SK-N-SH treated with all-trans-retinoic acid at 6 μM for 48 hours (cell line): Measurements from ENCODE around the gene THSD4.

Source experiments
- ATAC-seq: fragments of 200-7000 bp; cut with Tn5 transposase; 3 replicates; pipeline ENCODE4 v1.9.1; 2020; ENCODE audit warnings: mild to moderate bottlenecking, moderate library complexity
- ARNTL ChIP-seq: fragments of 450-650 bp; formaldehyde crosslinking; IDR thresholded peaks from 2 replicates; pipeline ENCODE4 v1.5.0; 2020; ENCODE audit warnings: low read depth, mild to moderate bottlenecking, moderate library complexity, borderline replicate concordance
- BACH2 ChIP-seq: fragments of 250-450 bp; sonication (Bioruptor Pico); IDR thresholded peaks from 2 replicates; pipeline ENCODE4 v1.9.0; 2021; ENCODE audit warnings: mild to moderate bottlenecking, borderline replicate concordance
- CREB5 ChIP-seq: fragments of 250-450 bp; sonication (Bioruptor Pico); IDR thresholded peaks from 2 replicates; pipeline ENCODE4 v1.5.1; 2020; ENCODE audit warnings: low read depth, mild to moderate bottlenecking, moderate library complexity
- CSDC2 ChIP-seq: fragments of 250-450 bp; sonication (Bioruptor Pico); IDR thresholded peaks from 2 replicates; pipeline ENCODE4 v1.5.0; 2020; ENCODE audit warnings: mild to moderate bottlenecking, moderate library complexity
- CSRNP3 ChIP-seq: fragments of 250-450 bp; sonication (Bioruptor Pico); IDR thresholded peaks from 2 replicates; pipeline ENCODE4 v1.5.1; 2021; ENCODE audit warnings: mild to moderate bottlenecking, moderate library complexity
- ESRRG ChIP-seq: fragments of 250-450 bp; sonication (Bioruptor Pico); IDR thresholded peaks from 2 replicates; pipeline ENCODE4 v1.6.1; 2021; ENCODE audit warnings: mild to moderate bottlenecking
- GLIS3 ChIP-seq: fragments of 250-450 bp; sonication (Bioruptor Pico); IDR thresholded peaks from 2 replicates; pipeline ENCODE4 v1.5.0; 2020; ENCODE audit warnings: mild to moderate bottlenecking, moderate library complexity
- ISL1 ChIP-seq: fragments of 250-450 bp; sonication (Bioruptor Pico); IDR thresholded peaks from 2 replicates; pipeline ENCODE4 v2.1.2; 2022; ENCODE audit warnings: mild to moderate bottlenecking, moderate library complexity
- OSR1 ChIP-seq: fragments of 250-450 bp; sonication (Bioruptor Pico); IDR thresholded peaks from 2 replicates; pipeline ENCODE4 v1.8.0; 2022; ENCODE audit warnings: moderate library complexity, mild to moderate bottlenecking, inconsistent platforms
- PATZ1 ChIP-seq: fragments of 250-450 bp; sonication (Bioruptor Pico); IDR thresholded peaks from 2 replicates; pipeline ENCODE4 v1.8.0; 2020; ENCODE audit warnings: mild to moderate bottlenecking, moderate library complexity, borderline replicate concordance
- POU6F1 ChIP-seq: fragments of 250-450 bp; sonication (Bioruptor Pico); IDR thresholded peaks from 2 replicates; pipeline ENCODE4 v1.8.0; 2021; ENCODE audit warnings: low read depth, mild to moderate bottlenecking, moderate library complexity, borderline replicate concordance
- PPARA ChIP-seq: fragments of 250-450 bp; sonication (Bioruptor Pico); IDR thresholded peaks from 2 replicates; pipeline ENCODE4 v1.5.0; 2020; ENCODE audit warnings: mild to moderate bottlenecking, borderline replicate concordance
- RARB ChIP-seq: fragments of 250-450 bp; sonication (Bioruptor Pico); IDR thresholded peaks from 2 replicates; pipeline ENCODE4 v1.8.0; 2021; ENCODE audit warnings: mild to moderate bottlenecking, moderate library complexity
- SNAI2 ChIP-seq: fragments of 250-450 bp; sonication (Bioruptor Pico); IDR thresholded peaks from 2 replicates; pipeline ENCODE4 v1.5.0; 2020; ENCODE audit warnings: mild to moderate bottlenecking, moderate library complexity
- TCF4 ChIP-seq: fragments of 250-450 bp; sonication (Bioruptor Pico); IDR thresholded peaks from 2 replicates; pipeline ENCODE4 v1.8.0; 2021; ENCODE audit warnings: mild to moderate bottlenecking, moderate library complexity, borderline replicate concordance
- TOX ChIP-seq: fragments of 250-450 bp; sonication (Bioruptor Pico); IDR thresholded peaks from 2 replicates; pipeline ENCODE4 v1.8.0; 2021; ENCODE audit warnings: mild to moderate bottlenecking, moderate library complexity, borderline replicate concordance
- ZC3H10 ChIP-seq: fragments of 250-450 bp; sonication (Bioruptor Pico); IDR thresholded peaks from 2 replicates; pipeline ENCODE4 v1.5.1; 2021; ENCODE audit warnings: mild to moderate bottlenecking, moderate library complexity
- ZNF565 ChIP-seq: fragments of 450-650 bp; formaldehyde crosslinking; conservative IDR thresholded peaks from 2 replicates; pipeline ENCODE4 v1.5.0; 2020; ENCODE audit warnings: low read depth, mild to moderate bottlenecking, moderate library complexity
- ZNF70 ChIP-seq: fragments of 450-650 bp; formaldehyde crosslinking; IDR thresholded peaks from 2 replicates; pipeline ENCODE4 v1.5.0; 2020; ENCODE audit warnings: mild to moderate bottlenecking, moderate library complexity
- ZNF8 ChIP-seq: fragments of 450-650 bp; formaldehyde crosslinking; IDR thresholded peaks from 2 replicates; pipeline ENCODE4 v1.5.0; 2020; ENCODE audit warnings: mild to moderate bottlenecking, moderate library complexity

The THSD4 gene

GRCh38 chr15:71752128-71752527, 636.9 kb downstream of the THSD4 start:
- ATAC-seq, result no peak
- TF ChIP-seq CSDC2, result no peak

- peak; percentile 92 for ATAC-seq
- no peak for TF ChIP-seq OSR1 (CRISPR knock-in tag)
- no peak for TF ChIP-seq BACH2 (CRISPR knock-in tag)
- no peak for TF ChIP-seq ARNTL (CRISPR knock-in tag)
- TF ChIP-seq RARB (CRISPR knock-in tag), result no peak
- TF ChIP-seq PPARA, result no peak
- no peak for TF ChIP-seq ZNF565 (CRISPR knock-in tag)
- TF ChIP-seq CSRNP3, result no peak
- TF ChIP-seq SNAI2, result no peak
- TF ChIP-seq CREB5, result no peak
- TF ChIP-seq ZNF8 (CRISPR knock-in tag), result no peak
- no peak for TF ChIP-seq POU6F1
- no peak for TF ChIP-seq ZC3H10 (CRISPR knock-in tag)
Measured at GRCh38 chr15:71752604-71753289, 637.5 kb downstream of the THSD4 start.

- TF ChIP-seq RARB (CRISPR knock-in tag) (no peak), ISL1 (CRISPR knock-in tag) (no peak), CSRNP3 (no peak), ZNF70 (CRISPR knock-in tag) (no peak), TCF4 (CRISPR knock-in tag) (no peak), TOX (CRISPR knock-in tag) (no peak), PATZ1 (CRISPR knock-in tag) (no peak)
- ATAC-seq, result peak; percentile 10; the same call in 1 of the 3 replicates
Measured at GRCh38 chr15:71753346-71753745, 638.1 kb downstream of the THSD4 start.

- TF ChIP-seq ZNF8 (CRISPR knock-in tag), result no peak
- no peak for TF ChIP-seq BACH2 (CRISPR knock-in tag)
- no peak for TF ChIP-seq OSR1 (CRISPR knock-in tag)
- no peak for TF ChIP-seq PATZ1 (CRISPR knock-in tag)
- TF ChIP-seq ESRRG (CRISPR knock-in tag), result no peak
- no peak for TF ChIP-seq CREB5
- no peak for TF ChIP-seq GLIS3 (CRISPR knock-in tag)
- TF ChIP-seq TOX (CRISPR knock-in tag), result no peak
- no peak for TF ChIP-seq TCF4 (CRISPR knock-in tag)
- no peak for TF ChIP-seq ARNTL (CRISPR knock-in tag)
- no peak for TF ChIP-seq ZNF565 (CRISPR knock-in tag)
- no peak for TF ChIP-seq ZNF70 (CRISPR knock-in tag)
- TF ChIP-seq SNAI2, result no peak
- TF ChIP-seq ISL1 (CRISPR knock-in tag), result no peak
- no peak for ATAC-seq
Measured at GRCh38 chr15:71754660-71755059, 639.4 kb downstream of the THSD4 start.
